Stomach smooth muscle (tissue), 2 donors: ENCODE results near the gene KRT6C.

ENCODE experiments used
- H3K27ac ChIP-seq: one replicate; pipeline ENCODE4 v1.7.0; 2013; ENCODE audit warnings: mild to moderate bottlenecking, low read length, inconsistent platforms
- H3K27me3 ChIP-seq, 2 donors: one replicate each; pipeline ENCODE4 v1.7.0; 2013; ENCODE audit warnings: low read length in 2 of 2; ENCODE audit not compliant: insufficient read depth in 2 of 2, control insufficient read depth in 1 of 2
- H3K36me3 ChIP-seq, 2 donors: one replicate each; pipeline ENCODE4 v1.7.0; 2013; ENCODE audit warnings: low read length in 2 of 2; ENCODE audit not compliant: control insufficient read depth in 2 of 2, insufficient read depth in 2 of 2
- H3K4me1 ChIP-seq: one replicate; pipeline ENCODE4 v1.7.0; 2013; ENCODE audit warnings: low read length; ENCODE audit not compliant: control insufficient read depth, insufficient read depth
- H3K4me3 ChIP-seq, 2 donors: one replicate each; pipeline ENCODE4 v1.7.0; 2013; ENCODE audit warnings: low read length in 2 of 2
- H3K9ac ChIP-seq, 2 donors: one replicate each; pipeline ENCODE4 v1.7.0; 2013; ENCODE audit warnings: low read length in 2 of 2, mild to moderate bottlenecking in 1 of 2
- H3K9me3 ChIP-seq, 2 donors: one replicate each; pipeline ENCODE4 v1.7.0; 2013; ENCODE audit warnings: low read length in 2 of 2; ENCODE audit not compliant: control insufficient read depth in 2 of 2
- donor health status: healthy.
- donor health status: Pancreatic carcinoma.

Gene KRT6C

DNA sequence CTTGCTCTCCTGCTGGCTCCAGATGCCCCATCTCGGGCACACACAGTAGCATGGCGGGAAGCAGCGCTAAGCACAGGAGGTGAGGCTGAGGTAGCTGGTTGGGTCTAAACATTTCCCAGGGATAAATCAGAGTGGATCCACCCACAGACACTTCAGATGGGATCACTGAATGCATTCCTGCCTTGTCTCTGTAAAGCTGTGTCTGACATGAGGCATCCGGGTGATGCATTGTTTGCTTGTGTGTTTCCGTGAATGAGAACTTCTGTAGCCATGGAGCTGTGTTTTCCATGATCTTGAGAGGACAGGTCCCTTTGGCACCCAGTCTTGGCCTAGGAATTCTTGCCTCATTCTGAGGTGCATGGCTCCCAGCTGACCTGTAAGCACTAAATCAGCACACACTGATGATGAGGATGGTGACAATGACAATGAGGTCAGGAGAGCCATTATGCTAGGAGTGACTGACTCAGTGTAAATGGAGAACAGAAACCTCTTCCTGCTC, 32.7 kb downstream of the KRT6C start:
- H3K4me3 ChIP-seq, result no peak overlapping the region
- H3K9ac ChIP-seq, result no peak overlapping the region
- H3K9me3 ChIP-seq, result no peaks in the 10 kb centered on the region
- H3K27me3 ChIP-seq, result no peaks in the 10 kb centered on the region
- no peak overlapping the region for H3K27ac ChIP-seq
- H3K4me1 ChIP-seq, result peaks cover 4% of the 10 kb centered on the region
- no peaks in the 10 kb centered on the region for H3K36me3 ChIP-seq

DNA sequence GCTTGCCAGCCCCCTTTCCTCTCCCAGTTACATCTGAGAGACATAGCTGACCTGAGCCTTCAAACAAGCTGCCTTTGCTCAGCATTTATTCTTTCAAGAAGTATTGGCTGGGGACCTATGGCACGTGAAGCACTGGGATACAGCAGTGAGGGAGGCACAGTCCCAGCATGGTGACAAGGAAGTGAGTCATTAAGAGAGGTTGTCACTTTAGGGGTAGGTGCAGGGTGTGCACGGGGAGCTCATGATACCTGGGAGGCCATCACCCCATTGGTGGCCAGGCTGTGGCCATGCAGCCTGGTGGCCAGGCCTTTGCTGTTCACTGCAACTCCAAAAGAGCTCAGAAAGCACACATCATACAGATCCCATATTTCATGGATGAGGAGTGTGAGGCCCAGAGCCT, 33.8 kb downstream of the KRT6C start:
- H3K27ac ChIP-seq, result no peak overlapping the region
- no peak overlapping the region for H3K4me3 ChIP-seq
- no peaks in the 10 kb centered on the region for H3K9me3 ChIP-seq
- H3K4me1 ChIP-seq, result peaks cover 4% of the 10 kb centered on the region
- H3K27me3 ChIP-seq, result no peaks in the 10 kb centered on the region
- no peaks in the 10 kb centered on the region for H3K36me3 ChIP-seq
- H3K9ac ChIP-seq, result no peak overlapping the region

DNA sequence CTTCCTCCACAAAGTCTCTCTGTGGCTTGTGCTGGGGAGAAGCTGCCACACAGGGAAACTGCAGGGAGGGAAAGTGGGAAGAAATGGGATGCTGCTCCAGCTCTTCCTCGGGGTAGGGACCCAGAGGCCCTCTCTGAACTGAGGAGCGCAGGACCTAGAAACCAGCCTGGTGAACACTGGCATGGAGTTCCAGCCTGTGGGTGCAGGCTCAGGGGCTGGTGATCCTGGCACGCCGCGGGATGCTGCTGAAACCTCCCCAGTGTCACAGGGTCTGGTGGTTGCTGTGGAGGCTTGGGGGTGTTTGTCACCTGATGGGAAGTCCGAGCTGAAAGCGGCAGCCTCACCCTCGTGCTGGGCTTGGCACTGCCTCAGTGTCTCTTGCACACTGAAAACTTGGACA, 34.2 kb downstream of the KRT6C start:
- H3K9me3 ChIP-seq, result no peaks in the 10 kb centered on the region
- H3K9ac ChIP-seq, result no peak overlapping the region
- no peaks in the 10 kb centered on the region for H3K27me3 ChIP-seq
- H3K4me3 ChIP-seq, result no peak overlapping the region
- H3K4me1 ChIP-seq, result peaks cover 4% of the 10 kb centered on the region
- H3K27ac ChIP-seq, result no peak overlapping the region
- no peaks in the 10 kb centered on the region for H3K36me3 ChIP-seq

DNA sequence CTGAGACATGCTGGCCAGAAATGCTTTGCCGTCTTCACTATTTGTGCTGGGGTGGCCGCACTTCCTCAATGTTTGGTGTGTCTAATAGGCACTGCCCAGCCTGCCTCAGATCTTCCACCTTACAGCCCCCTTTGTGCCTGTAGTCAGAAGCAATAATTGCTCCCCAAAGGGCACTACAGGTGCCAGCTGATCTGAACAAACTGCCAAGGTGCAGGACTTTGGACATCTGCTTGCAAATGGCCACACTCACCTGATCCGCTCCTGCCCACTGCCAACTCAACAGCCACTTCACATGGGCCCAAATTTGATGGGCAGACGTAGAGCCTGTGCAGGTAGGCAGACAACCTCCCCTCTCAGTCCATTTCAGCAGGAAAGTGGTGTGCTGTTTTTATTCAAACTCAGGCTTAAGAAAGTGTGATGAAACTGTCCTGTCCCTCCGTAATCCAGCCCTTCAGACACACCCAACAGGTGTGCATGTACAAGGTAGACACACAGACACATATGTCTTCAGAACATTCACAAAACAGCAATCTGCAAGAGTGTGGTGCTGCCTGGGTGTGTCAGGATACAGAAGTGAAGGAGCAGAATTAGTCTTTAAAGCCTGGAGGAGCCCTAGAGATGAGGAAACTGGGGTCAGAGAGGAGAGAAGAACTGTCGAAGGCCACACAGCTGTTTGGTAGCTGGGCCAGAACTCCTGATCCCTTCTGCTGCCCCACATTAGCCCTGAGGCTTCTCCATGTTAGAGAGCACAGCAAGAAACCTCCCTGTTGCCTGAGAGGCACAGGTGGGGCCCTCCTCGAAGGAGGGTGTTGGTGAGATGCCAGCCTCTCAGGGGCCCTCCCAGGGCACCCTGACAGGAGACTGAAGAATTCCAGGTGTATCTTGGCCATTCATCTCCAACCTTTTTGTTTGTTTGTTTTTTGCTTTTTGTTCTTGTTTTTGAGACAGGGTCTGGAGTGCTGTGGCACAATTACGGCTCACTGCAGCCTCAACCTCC, 35.0 kb downstream of the KRT6C start:
- H3K4me3 ChIP-seq, result no peak overlapping the region
- H3K9me3 ChIP-seq, result no peaks in the 10 kb centered on the region
- no peaks in the 10 kb centered on the region for H3K36me3 ChIP-seq
- H3K4me1 ChIP-seq, result peaks cover 4% of the 10 kb centered on the region
- H3K27me3 ChIP-seq, result peaks cover 0 to under 1% of the 10 kb centered on the region in 2 donors
- no peak overlapping the region for H3K27ac ChIP-seq
- no peak overlapping the region for H3K9ac ChIP-seq

DNA sequence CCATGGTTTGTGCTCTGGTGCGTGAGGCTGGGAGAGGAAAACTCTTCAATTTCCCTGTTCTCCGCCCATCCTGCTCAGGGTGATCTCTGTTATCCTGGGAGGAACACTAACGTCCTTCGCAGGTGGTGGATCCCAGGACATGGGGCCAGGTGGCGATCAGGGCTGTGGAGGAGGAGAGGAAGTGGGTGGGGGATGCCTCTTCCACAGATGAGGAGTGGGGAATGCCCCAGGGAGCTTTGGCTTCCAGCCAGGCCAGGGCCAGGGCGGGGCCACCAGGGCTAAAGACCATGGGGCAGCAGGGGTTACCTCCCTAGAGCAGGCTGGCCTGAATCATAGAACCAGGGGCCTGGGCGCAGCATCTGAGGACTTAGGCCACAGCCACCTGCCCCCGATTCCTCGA, 36.1 kb downstream of the KRT6C start:
- Histone ChIP-seq H3K9me3 (no peaks in the 10 kb centered on the region), H3K27ac (no peak overlapping the region), H3K36me3 (no peaks in the 10 kb centered on the region), H3K9ac (no peak overlapping the region), H3K4me3 (no peak overlapping the region), H3K27me3 (peaks cover 0 to 3% of the 10 kb centered on the region in 2 donors), H3K4me1 (peaks cover 4% of the 10 kb centered on the region)

DNA sequence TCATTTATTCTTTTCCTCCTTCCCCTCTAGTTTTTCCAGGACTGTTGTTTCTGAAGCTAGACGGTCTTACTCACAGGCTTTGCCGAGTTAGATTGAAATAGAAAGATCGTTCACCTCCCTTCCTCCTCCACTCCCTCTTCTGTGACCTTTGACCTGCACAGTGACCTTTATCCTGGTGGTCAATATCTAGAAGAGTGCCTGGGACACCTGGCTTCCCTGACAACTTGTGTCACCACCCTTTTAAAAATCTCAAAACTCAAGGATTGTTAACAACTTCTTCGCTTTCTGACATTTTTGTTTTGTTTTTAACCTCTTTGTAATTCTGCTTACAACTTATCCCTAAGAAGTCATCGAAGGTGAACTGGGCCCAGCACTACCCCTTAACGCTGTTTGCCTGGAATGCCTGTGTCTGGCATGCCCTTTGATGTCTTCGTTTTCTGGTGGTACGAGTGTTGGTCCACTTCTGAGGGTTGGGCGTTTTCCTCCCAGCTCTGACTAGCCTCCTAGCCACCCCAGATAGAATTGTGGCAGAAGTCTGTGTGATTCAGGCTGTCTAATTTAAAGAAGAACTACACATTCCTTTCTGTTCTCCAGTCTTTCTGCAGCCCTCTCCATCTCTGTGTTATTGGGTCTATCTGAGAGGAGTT, 36.7 kb downstream of the KRT6C start:
- Histone ChIP-seq H3K27me3 (peaks cover 0 to 3% of the 10 kb centered on the region in 2 donors), H3K4me1 (peaks cover 4% of the 10 kb centered on the region), H3K9me3 (no peaks in the 10 kb centered on the region), H3K36me3 (no peaks in the 10 kb centered on the region), H3K27ac (no peak overlapping the region), H3K9ac (no peak overlapping the region), H3K4me3 (no peak overlapping the region)

DNA sequence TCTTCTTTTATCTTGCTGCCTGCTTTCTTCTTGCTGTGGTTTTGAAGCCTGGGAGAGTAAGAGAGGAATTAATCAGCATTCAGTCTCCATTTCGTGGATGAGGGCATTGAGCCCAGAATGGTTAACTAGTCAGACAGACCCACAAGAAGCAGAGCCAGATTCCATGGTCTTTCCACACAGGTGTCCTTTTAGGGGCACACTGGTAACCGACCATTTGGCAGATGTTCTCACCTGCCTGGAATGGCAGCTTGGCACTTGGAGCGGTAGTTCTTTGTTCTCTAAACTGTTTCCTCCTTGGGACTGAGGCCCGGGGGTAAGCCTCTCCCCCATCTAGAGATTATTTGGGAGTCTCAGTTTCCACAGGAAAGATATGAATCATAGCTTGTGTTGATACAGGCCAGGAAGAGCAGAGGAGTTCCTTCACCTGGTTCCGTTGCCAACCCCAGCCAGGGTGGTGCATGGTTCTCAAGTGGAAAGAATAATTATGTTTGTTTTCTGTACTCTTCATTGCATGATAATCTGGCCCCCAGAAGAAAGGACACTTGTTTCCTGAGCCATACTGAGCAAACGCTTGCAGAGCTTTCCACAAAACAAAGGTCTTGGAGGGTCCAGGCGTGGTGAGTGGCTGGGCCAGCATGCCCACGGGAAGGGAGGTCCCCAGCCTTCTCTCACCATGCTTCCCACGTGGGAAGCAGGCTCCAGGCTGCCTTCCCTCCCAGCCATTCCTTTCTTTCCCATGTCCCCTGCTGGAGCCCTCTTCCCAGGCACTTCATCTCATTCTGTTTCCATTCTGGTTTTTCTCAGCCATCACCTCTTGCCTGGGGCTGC, 37.4 kb downstream of the KRT6C start:
- no peak overlapping the region for H3K27ac ChIP-seq
- H3K4me1 ChIP-seq, result peaks cover 4% of the 10 kb centered on the region
- no peaks in the 10 kb centered on the region for H3K36me3 ChIP-seq
- H3K4me3 ChIP-seq, result no peak overlapping the region
- H3K27me3 ChIP-seq, result peaks cover 0 to 3% of the 10 kb centered on the region in 2 donors
- no peak overlapping the region for H3K9ac ChIP-seq
- H3K9me3 ChIP-seq, result no peaks in the 10 kb centered on the region

DNA sequence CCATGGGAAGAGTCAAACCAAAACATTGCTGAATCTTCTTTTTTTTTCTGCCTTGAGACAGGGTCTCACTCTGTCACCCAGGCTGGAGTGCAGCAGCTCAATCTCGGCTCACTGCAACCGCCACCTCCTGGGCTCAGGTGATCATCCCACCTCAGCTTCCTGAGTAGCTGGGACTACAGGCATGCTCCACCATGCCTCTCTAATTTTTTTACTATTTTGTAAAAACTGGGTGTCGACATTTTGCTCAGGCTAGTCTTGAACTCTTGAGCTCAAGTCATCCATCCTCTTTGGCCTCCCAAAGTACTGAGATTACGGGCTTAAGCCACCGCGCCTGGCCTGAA, 38.0 kb downstream of the KRT6C start:
- Histone ChIP-seq H3K4me3 (no peak overlapping the region), H3K27ac (no peak overlapping the region), H3K4me1 (peaks cover 4% of the 10 kb centered on the region), H3K9ac (no peak overlapping the region), H3K36me3 (no peaks in the 10 kb centered on the region), H3K9me3 (no peaks in the 10 kb centered on the region), H3K27me3 (peaks cover 0 to 3% of the 10 kb centered on the region in 2 donors)

DNA sequence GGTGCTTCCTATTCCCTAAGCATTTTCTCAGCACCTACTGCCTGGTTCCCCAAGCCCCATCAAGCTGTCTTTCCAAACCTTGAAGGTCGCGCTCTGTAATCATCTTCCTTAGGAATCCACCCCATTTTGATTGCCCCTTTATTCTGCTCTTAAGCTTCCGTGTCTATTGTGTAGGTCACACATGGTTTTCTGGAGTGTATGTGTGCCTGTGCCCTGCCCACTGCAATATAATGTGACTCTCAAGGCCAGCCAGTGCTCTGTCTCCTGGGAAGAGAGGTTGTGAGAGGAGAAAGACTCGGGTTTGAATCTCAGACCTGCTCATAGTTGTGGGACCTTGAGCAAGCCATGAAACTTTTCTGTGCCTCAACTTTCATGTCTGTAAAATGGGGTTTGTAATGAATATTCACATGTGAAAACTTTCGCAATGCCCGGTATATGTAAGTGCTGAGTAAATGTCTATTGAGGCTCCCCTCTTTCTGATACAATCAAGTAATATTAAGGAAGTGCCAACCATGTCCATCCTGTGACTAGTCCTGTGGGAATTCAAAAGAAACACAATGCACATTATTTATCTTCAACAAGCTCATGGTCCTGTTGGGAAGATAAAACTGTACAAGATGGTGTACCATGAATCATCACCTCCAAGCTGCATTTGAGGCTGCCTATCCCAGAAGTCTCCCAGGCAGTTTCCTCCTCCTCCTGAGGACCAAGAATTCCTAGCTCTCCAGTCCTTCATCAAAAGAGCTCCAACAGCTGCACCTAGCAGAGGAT, 38.7 kb downstream of the KRT6C start:
- Histone ChIP-seq H3K4me1 (peaks cover 4% of the 10 kb centered on the region), H3K4me3 (no peak overlapping the region), H3K27ac (no peak overlapping the region), H3K9ac (no peak overlapping the region), H3K36me3 (no peaks in the 10 kb centered on the region), H3K9me3 (no peaks in the 10 kb centered on the region), H3K27me3 (peaks cover 0 to 5% of the 10 kb centered on the region in 2 donors)
